OCI-LY1 (cell line): Measurements from ENCODE around the gene RAD17.

ENCODE experiments used
- EZH2 ChIP-seq: fragments of 200-600 bp; sonication (generic), shearing (Covaris generic); IDR thresholded peaks from 2 replicates; pipeline ENCODE4 v1.8.0; 2017; ENCODE audit warnings: borderline replicate concordance, mixed run types, mild to moderate bottlenecking, antibody characterized with exemption, low read length, moderate library complexity, mixed read lengths
- TF ChIP-seq, protein P1 (sequence below): fragments of 200-600 bp; sonication (generic), shearing (Covaris generic); IDR thresholded peaks from 2 replicates; pipeline ENCODE4 v1.5.1; 2017; ENCODE audit warnings: mild to moderate bottlenecking, antibody characterized with exemption, low read length, moderate library complexity, mixed read lengths

DNA sequence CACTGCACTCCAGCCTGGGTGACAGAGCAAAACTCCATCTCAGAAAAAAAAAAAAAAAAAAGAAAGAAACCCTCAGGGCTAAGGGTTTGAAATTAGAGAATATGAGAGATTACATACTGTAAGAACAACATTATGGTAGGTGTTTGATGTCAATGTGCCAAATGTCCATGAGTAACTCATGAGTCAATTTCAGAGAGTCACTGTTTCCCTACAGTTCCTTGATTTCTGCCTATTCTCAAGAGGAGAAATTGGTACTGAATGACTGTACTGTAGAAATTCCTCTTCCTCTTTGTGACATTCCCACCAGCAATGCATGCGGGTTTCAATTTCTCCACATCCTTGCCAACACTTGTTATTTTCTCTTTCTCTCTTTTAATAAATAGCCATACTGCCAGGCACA lies 80.5 kb downstream of the RAD17 start:
- TF ChIP-seq, protein P1, sequence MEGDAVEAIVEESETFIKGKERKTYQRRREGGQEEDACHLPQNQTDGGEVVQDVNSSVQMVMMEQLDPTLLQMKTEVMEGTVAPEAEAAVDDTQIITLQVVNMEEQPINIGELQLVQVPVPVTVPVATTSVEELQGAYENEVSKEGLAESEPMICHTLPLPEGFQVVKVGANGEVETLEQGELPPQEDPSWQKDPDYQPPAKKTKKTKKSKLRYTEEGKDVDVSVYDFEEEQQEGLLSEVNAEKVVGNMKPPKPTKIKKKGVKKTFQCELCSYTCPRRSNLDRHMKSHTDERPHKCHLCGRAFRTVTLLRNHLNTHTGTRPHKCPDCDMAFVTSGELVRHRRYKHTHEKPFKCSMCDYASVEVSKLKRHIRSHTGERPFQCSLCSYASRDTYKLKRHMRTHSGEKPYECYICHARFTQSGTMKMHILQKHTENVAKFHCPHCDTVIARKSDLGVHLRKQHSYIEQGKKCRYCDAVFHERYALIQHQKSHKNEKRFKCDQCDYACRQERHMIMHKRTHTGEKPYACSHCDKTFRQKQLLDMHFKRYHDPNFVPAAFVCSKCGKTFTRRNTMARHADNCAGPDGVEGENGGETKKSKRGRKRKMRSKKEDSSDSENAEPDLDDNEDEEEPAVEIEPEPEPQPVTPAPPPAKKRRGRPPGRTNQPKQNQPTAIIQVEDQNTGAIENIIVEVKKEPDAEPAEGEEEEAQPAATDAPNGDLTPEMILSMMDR, result no peak
- no peak for TF ChIP-seq EZH2
